Natural killer cell (primary cell): ENCODE data around the gene RALGAPB. TPM values are rescaled to one million over a fixed set of nuclear protein-coding genes. Genes with fewer than 3 reads are reported as not detected.

Source experiments
- ATAC-seq, 3 donors: fragments of 150-1000 bp in 2 of 3; fragments of 200-7000 bp in 1 of 3; cut with Tn5 transposase; 1 replicate in 1 of 3; 2 replicates in 2 of 3; pipeline ENCODE4 v1.10.0; 2021; ENCODE audit warnings: mild to moderate bottlenecking in 2 of 3, moderate library complexity in 2 of 3
- DNase-seq, 2 donors: peaks; one replicate each; pipeline versions ENCODE4 v3.0.0 to v3.0.0-alpha.2; 2013 to 2021; ENCODE audit warnings: mixed read lengths in 1 of 2
- H3K27ac ChIP-seq: one replicate; pipeline ENCODE4 v1.5.1; 2013; ENCODE audit warnings: mild to moderate bottlenecking, low read length
- H3K27me3 ChIP-seq: one replicate; pipeline ENCODE4 v1.6.1; 2013; ENCODE audit warnings: low read length; ENCODE audit not compliant: control insufficient read depth, insufficient read depth
- H3K36me3 ChIP-seq: one replicate; pipeline ENCODE4 v1.6.1; 2013; ENCODE audit warnings: low read length; ENCODE audit not compliant: control insufficient read depth, insufficient read depth
- H3K4me1 ChIP-seq: one replicate; pipeline ENCODE4 v1.6.1; 2013; ENCODE audit warnings: low read length; ENCODE audit not compliant: control insufficient read depth, insufficient read depth
- H3K4me3 ChIP-seq: one replicate; pipeline ENCODE4 v1.5.1; 2013; ENCODE audit warnings: low read length
- H3K9me3 ChIP-seq: one replicate; pipeline ENCODE4 v1.6.1; 2013; ENCODE audit warnings: low read length; ENCODE audit not compliant: control insufficient read depth, insufficient read depth
- H3K27ac Mint-ChIP-seq, 2 donors: one replicate each; pipeline ENCODE4 v1.8.0; 2022; ENCODE audit warnings: mild to moderate bottlenecking in 2 of 2, mixed read lengths in 2 of 2, moderate library complexity in 1 of 2
- H3K27me3 Mint-ChIP-seq, 2 donors: one replicate each; pipeline ENCODE4 v1.8.0; 2022; ENCODE audit warnings: low read depth in 2 of 2, mixed read lengths in 2 of 2
- H3K36me3 Mint-ChIP-seq: one replicate; pipeline ENCODE4 v1.8.0; 2022; ENCODE audit warnings: mixed read lengths
- H3K4me1 Mint-ChIP-seq, 2 donors: one replicate each; pipeline ENCODE4 v1.8.0; 2022; ENCODE audit warnings: mixed read lengths in 2 of 2
- H3K4me3 Mint-ChIP-seq: one replicate; pipeline ENCODE4 v1.8.0; 2022; ENCODE audit warnings: mild to moderate bottlenecking, moderate library complexity, mixed read lengths
- H3K9me3 Mint-ChIP-seq, 2 donors: one replicate each; pipeline ENCODE4 v1.8.0; 2022; ENCODE audit warnings: mixed read lengths in 2 of 2
- CTCF ChIP-seq: fragments of 200-600 bp; IDR thresholded peaks from one replicate; pipeline ENCODE4 v1.8.0; 2022; ENCODE audit warnings: antibody characterized with exemption
- whole genome bisulfite sequencing: methylation state at CpG from one replicate; pipeline ENCODE4 v1.1.7; 2013; ENCODE audit warnings: missing lambda C conversion rate; ENCODE audit not compliant: insufficient coverage; 5-methylcytosine and 5-hydroxymethylcytosine counted together
- intact Hi-C: fragments of 100-400 bp; cut with micrococcal nuclease; formaldehyde crosslinking; loops from one replicate; pipeline ENCODE4 v1.14.2; 2022
- total RNA-seq, 4 donors: library from RNA; stranded (reverse); fragments of 120-200 nt in 1 of 4; gene quantifications; one replicate each; pipeline versions ENCODE4 v1.2.3 to v1.2.4, GENCODE V29; 2013 to 2022

RALGAPB gene
- total RNA-seq, 3 donors from 2014 or later (not counting 1 experiment from before 2014, with no cell fraction given) = 45.1 to 73.1 (median 57.4) TPM

- no peak overlapping the region for H3K27ac Mint-ChIP-seq
- no peaks in the 10 kb centered on the region for H3K36me3 Mint-ChIP-seq
- peaks cover 22 to 26% of the 10 kb centered on the region in 2 donors for H3K4me1 Mint-ChIP-seq
- Histone ChIP-seq H3K9me3 (no peaks in the 10 kb centered on the region), H3K4me3 (no peak overlapping the region), H3K27ac (no peak overlapping the region), H3K36me3 (no peaks in the 10 kb centered on the region), H3K27me3 (no peaks in the 10 kb centered on the region), H3K4me1 (peaks cover 25% of the 10 kb centered on the region)
- H3K9me3 Mint-ChIP-seq = no peaks in the 10 kb centered on the region
- 96% methylated on average over 3 of the region's 3 CpGs for WGBS
- no peak for DNase-seq
- intact Hi-C loops = no loop called here
- peaks cover 11 to 14% of the 10 kb centered on the region in 2 donors for H3K27me3 Mint-ChIP-seq
- peak overlapping the region; percentile 13 for H3K4me3 Mint-ChIP-seq
- no peak for ATAC-seq
- no peak for TF ChIP-seq CTCF
Observed at GRCh38 chr20:38445381-38445796, 27.3 kb upstream of the RALGAPB start.

- intact Hi-C loops = loop anchor here (1.0 kb wide), 2 partner anchors 11 to 26 kb away; partner anchors contain the start of genes RALGAPB and SNHG17
- Histone ChIP-seq H3K36me3 (no peaks in the 10 kb centered on the region), H3K4me3 (peak overlapping the region; percentile 97), H3K27ac (peak overlapping the region; percentile 85), H3K9me3 (no peaks in the 10 kb centered on the region), H3K4me1 (peaks cover 25% of the 10 kb centered on the region), H3K27me3 (no peaks in the 10 kb centered on the region)
- peaks cover 22 to 26% of the 10 kb centered on the region in 2 donors for H3K4me1 Mint-ChIP-seq
- no peaks in the 10 kb centered on the region for H3K36me3 Mint-ChIP-seq
- TF ChIP-seq CTCF = no peak
- WGBS = 85% methylated on average over 6 of the region's 6 CpGs
- DNase-seq (no peak), ATAC-seq (peak in 1 of 3 donors; percentile 1)
- H3K27me3 Mint-ChIP-seq = peaks cover 11 to 14% of the 10 kb centered on the region in 2 donors
- peak overlapping the region; percentile 92 for H3K4me3 Mint-ChIP-seq
- H3K27ac Mint-ChIP-seq = peak overlapping the region; percentile 81 to 88
- H3K9me3 Mint-ChIP-seq = no peaks in the 10 kb centered on the region
Observed at GRCh38 chr20:38445901-38446425, 26.7 kb upstream of the RALGAPB start.

GRCh38 chr20:38446441-38447209 is 26.0 kb upstream of the RALGAPB start:
- Histone ChIP-seq H3K27ac (peak overlapping the region; percentile 85), H3K27me3 (no peaks in the 10 kb centered on the region), H3K9me3 (no peaks in the 10 kb centered on the region), H3K36me3 (no peaks in the 10 kb centered on the region), H3K4me3 (peak overlapping the region; percentile 97), H3K4me1 (peaks cover 25% of the 10 kb centered on the region)
- intact Hi-C loops = loop anchor here (1.0 kb wide), 2 partner anchors 11 to 26 kb away; partner anchors contain the start of genes RALGAPB and SNHG17
- Mint-ChIP-seq H3K4me1 (peaks cover 22 to 26% of the 10 kb centered on the region in 2 donors), H3K36me3 (no peaks in the 10 kb centered on the region), H3K27me3 (peaks cover 10 to 12% of the 10 kb centered on the region in 2 donors), H3K4me3 (peak overlapping the region; percentile 92), H3K9me3 (no peaks in the 10 kb centered on the region), H3K27ac (peak overlapping the region; percentile 81 to 88)
- peak; percentile 100 for TF ChIP-seq CTCF
- WGBS = 3% methylated on average over 56 of the region's 56 CpGs
- DNase-seq = peak; percentile 91 to 97
- peak; percentile 96 to 98 (median 98) for ATAC-seq
